Hepatocyte (in vitro differentiated cells): ENCODE data around the gene MATR3. TPM values are rescaled to one million over a fixed set of nuclear protein-coding genes. Genes with fewer than 3 reads are reported as not detected.

Experiments used
- DNase-seq: peaks from one replicate; pipeline ENCODE4 v3.0.0-alpha.2; 2016; ENCODE audit warnings: low spot score
- H2AFZ ChIP-seq: fragments of 200-600 bp; sonication (generic); 2 replicates; pipeline ENCODE4 v1.6.0; 2016; ENCODE audit warnings: antibody characterized with exemption, mild to moderate bottlenecking
- H3K27ac ChIP-seq: fragments of 200-600 bp; sonication (generic); 2 replicates; pipeline ENCODE4 v1.5.1; 2016; ENCODE audit warnings: mild to moderate bottlenecking
- H3K27me3 ChIP-seq: fragments of 200-600 bp; sonication (generic); 2 replicates; pipeline ENCODE4 v1.6.1; 2016
- H3K36me3 ChIP-seq: fragments of 200-600 bp; sonication (generic); replicated peaks from 2 replicates; pipeline ENCODE4 v1.5.1; 2016; ENCODE audit warnings: low read depth; ENCODE audit not compliant: insufficient read depth
- H3K4me1 ChIP-seq: fragments of 200-600 bp; sonication (generic); 2 replicates; pipeline ENCODE4 v1.5.1; 2016; ENCODE audit warnings: mild to moderate bottlenecking, moderate library complexity; ENCODE audit not compliant: insufficient read depth
- H3K4me2 ChIP-seq: fragments of 200-600 bp; sonication (generic); 2 replicates; pipeline ENCODE4 v1.6.0; 2016
- H3K4me3 ChIP-seq: fragments of 200-600 bp; sonication (generic); 2 replicates; pipeline ENCODE4 v1.5.1; 2016; ENCODE audit warnings: mild to moderate bottlenecking
- H3K79me2 ChIP-seq: fragments of 200-600 bp; sonication (generic); 2 replicates; pipeline ENCODE4 v1.6.0; 2017; ENCODE audit warnings: mild to moderate bottlenecking
- H3K9me2 ChIP-seq: fragments of 200-600 bp; sonication (generic); replicated peaks from 2 replicates; pipeline ENCODE4 v1.6.0; 2017; ENCODE audit warnings: mild to moderate bottlenecking; ENCODE audit not compliant: insufficient read depth
- H3K9me3 ChIP-seq: fragments of 200-600 bp; sonication (generic); 2 replicates; pipeline ENCODE4 v1.5.1; 2016; ENCODE audit warnings: low read depth, mild to moderate bottlenecking
- H4K20me1 ChIP-seq: fragments of 200-600 bp; sonication (generic); 2 replicates; pipeline ENCODE4 v1.6.0; 2016; ENCODE audit warnings: mild to moderate bottlenecking; ENCODE audit not compliant: insufficient read depth, poor library complexity, severe bottlenecking
- CTCF ChIP-seq: fragments of 200-600 bp; sonication (generic); IDR thresholded peaks from 2 replicates; pipeline ENCODE4 v1.5.1; 2016; ENCODE audit warnings: antibody characterized with exemption, mild to moderate bottlenecking; ENCODE audit not compliant: poor library complexity
- EZH2 ChIP-seq: fragments of 200-600 bp; sonication (generic); IDR thresholded peaks from 2 replicates; pipeline ENCODE4 v1.6.1; 2016; ENCODE audit warnings: antibody characterized with exemption, mild to moderate bottlenecking, borderline replicate concordance
- EZH2phosphoT487 ChIP-seq: fragments of 200-600 bp; sonication (generic); IDR thresholded peaks from one replicate; pipeline ENCODE4 v1.6.1; 2018; ENCODE audit warnings: antibody characterized with exemption, mild to moderate bottlenecking, low read depth, moderate library complexity; ENCODE audit not compliant: unreplicated experiment, severe bottlenecking
- WGBS: methylation state at CpG from one replicate; pipeline ENCODE4 v1.1.6; 2016; ENCODE audit warnings: low lambda C conversion rate; ENCODE audit errors: missing lambda C conversion rate; 5-methylcytosine and 5-hydroxymethylcytosine counted together
- polyA plus RNA-seq: library from polyadenylated mRNA; unstranded; fragments of >200 nt; fragmentation: Nextera tagmentation; extraction: Ambion mirVana; gene quantifications from 2 replicates; pipeline ENCODE4 v1.2.1, GENCODE V29; 2016
- small RNA-seq: library from RNA; depleted of rRNA; stranded (forward); fragments of <200 nt; gene quantifications from one replicate; pipeline ENCODE3, GENCODE V24; 2014
- total RNA-seq: library from RNA; depleted of rRNA; stranded (reverse); fragments of >200 nt; gene quantifications from 2 replicates; pipeline ENCODE4 v1.2.3, GENCODE V29; 2014

The MATR3 gene
- total and polyA plus RNA-seq, 2 experiments from 2014 or later = 183 to 355 TPM

GRCh38 chr5:139379626-139380449, 86.3 kb downstream of the MATR3 start:
- H3K27ac ChIP-seq = no peak overlapping the region
- H3K9me3 ChIP-seq = no peaks in the 10 kb centered on the region
- H3K79me2 ChIP-seq = no peaks in the 10 kb centered on the region
- no peak overlapping the region for H3K4me3 ChIP-seq
- H2AFZ ChIP-seq = no peak overlapping the region
- peaks cover 19% of the 10 kb centered on the region for H3K4me1 ChIP-seq
- no peaks in the 10 kb centered on the region for H4K20me1 ChIP-seq
- TF ChIP-seq EZH2phosphoT487 = no peak
- no peak for TF ChIP-seq EZH2
- no peak for TF ChIP-seq CTCF
- WGBS = 91% methylated on average over 15 of the region's 15 CpGs
- H3K4me2 ChIP-seq = no peak overlapping the region
- DNase-seq = no peak
- no peaks in the 10 kb centered on the region for H3K27me3 ChIP-seq
- H3K36me3 ChIP-seq = no peaks in the 10 kb centered on the region
- H3K9me2 ChIP-seq = no peaks in the 10 kb centered on the region

Small RNA genes lying within 50 kb of the gene (small RNA-seq; reads per million reads assigned to genes)
- gene RNA5SP195 (not detected), gene SNORA74A (13.6 reads per million, percentile 95 among the genes with 10 or more reads in this experiment), gene SNORA74D (55.1 reads per million, percentile 97 among the genes with 10 or more reads in this experiment)

Other genes starting within 250 kb of the MATR3 start
- 73.9 and 82.0 TPM in 2 replicates for gene SIL1, start 95.4 kb upstream of the MATR3 start, total RNA-seq
- gene SIL1, start 95.4 kb upstream of the MATR3 start, polyA plus RNA-seq = 176 and 197 TPM in 2 replicates
- gene PAIP2, start 48.1 kb downstream of the MATR3 start, total RNA-seq = 62.1 and 65.3 TPM in 2 replicates
- gene PAIP2, start 48.1 kb downstream of the MATR3 start, polyA plus RNA-seq = 77.5 and 86.3 TPM in 2 replicates
- 13.4 and 19.6 TPM in 2 replicates for gene SLC23A1, start 89.6 kb downstream of the MATR3 start, total RNA-seq
- 3.0 and 3.3 TPM in 2 replicates for gene SLC23A1, start 89.6 kb downstream of the MATR3 start, polyA plus RNA-seq
- gene MZB1, start 96.2 kb downstream of the MATR3 start, total RNA-seq = not detected in 2 replicates
- 0.30 TPM in 1 of 2 replicates, not detected in the other for gene MZB1, start 96.2 kb downstream of the MATR3 start, polyA plus RNA-seq
- gene PROB1, start 101.4 kb downstream of the MATR3 start, total RNA-seq = 0.63 and 0.68 TPM in 2 replicates
- gene PROB1, start 101.4 kb downstream of the MATR3 start, polyA plus RNA-seq = 0.10 TPM in 1 of 2 replicates, not detected in the other
- 2.6 and 6.3 TPM in 2 replicates for gene SPATA24, start 110.3 kb downstream of the MATR3 start, total RNA-seq
- gene SPATA24, start 110.3 kb downstream of the MATR3 start, polyA plus RNA-seq = 5.5 and 9.8 TPM in 2 replicates
- gene DNAJC18, start 145.8 kb downstream of the MATR3 start, total RNA-seq = 10.6 and 11.5 TPM in 2 replicates
- gene DNAJC18, start 145.8 kb downstream of the MATR3 start, polyA plus RNA-seq = 13.6 and 14.4 TPM in 2 replicates
- gene ECSCR, start 169.0 kb downstream of the MATR3 start, total RNA-seq = 0.27 and 2.2 TPM in 2 replicates
- gene ECSCR, start 169.0 kb downstream of the MATR3 start, polyA plus RNA-seq = 0.42 and 1.3 TPM in 2 replicates
- gene SMIM33, start 177.3 kb downstream of the MATR3 start, total RNA-seq = not detected in 2 replicates
- gene SMIM33, start 177.3 kb downstream of the MATR3 start, polyA plus RNA-seq = not detected in 2 replicates
- gene STING1, start 189.0 kb downstream of the MATR3 start, total RNA-seq = 7.7 and 12.6 TPM in 2 replicates
- 17.0 and 23.9 TPM in 2 replicates for gene STING1, start 189.0 kb downstream of the MATR3 start, polyA plus RNA-seq